Measurements from ENCODE around the gene LETMD1.
"Not testable (repeated sequence)": the region's sequence is repeated elsewhere in the genome, so short reads cannot be mapped to it uniquely, and the experiment has no call there.

Gene LETMD1

GRCh38 chr12:51027342-51027835 lies 20.7 kb upstream of the LETMD1 start:
- DNase-seq: no peak

GRCh38 chr12:51028126-51028812 lies 19.9 kb upstream of the LETMD1 start:
- DNase-seq: no peak

- DNase-seq: no peak
These were observed 19.3 kb upstream of the LETMD1 start for GRCh38 chr12:51028813-51029150.

- no peak for DNase-seq
These were observed 15.1 kb upstream of the LETMD1 start for GRCh38 chr12:51033048-51033447.

DNA sequence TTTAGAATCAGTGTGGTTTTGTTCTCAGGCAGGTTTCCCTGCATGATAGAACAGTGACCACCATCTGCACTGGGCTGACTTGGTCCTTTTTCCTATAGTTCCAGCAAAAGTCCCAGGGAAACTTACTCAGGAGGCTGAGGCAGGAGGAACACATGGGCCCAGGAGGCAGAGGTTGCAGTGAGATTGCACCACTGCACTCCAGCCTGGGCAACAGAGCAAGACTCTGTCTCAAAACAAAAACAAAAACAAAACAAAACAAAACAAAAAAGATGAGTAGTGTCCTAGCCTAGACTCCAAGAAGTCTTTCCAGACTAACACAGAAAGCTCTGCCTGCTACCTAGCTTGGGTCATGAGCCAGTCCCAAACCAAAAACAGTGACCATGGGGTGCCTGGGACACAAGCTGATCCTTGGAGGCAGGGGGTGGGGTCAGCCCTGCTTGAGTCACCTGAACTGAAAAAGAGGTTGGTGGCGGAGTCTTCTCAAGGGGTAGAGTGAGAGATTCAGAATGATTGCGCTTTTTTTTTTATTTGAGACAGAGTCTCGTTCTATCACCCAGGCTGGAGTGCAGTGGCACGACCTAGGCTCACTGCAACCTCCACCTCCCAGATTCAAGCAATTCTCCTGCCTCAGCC lies 14.6 kb upstream of the LETMD1 start:
- DNase-seq: no peak

DNA sequence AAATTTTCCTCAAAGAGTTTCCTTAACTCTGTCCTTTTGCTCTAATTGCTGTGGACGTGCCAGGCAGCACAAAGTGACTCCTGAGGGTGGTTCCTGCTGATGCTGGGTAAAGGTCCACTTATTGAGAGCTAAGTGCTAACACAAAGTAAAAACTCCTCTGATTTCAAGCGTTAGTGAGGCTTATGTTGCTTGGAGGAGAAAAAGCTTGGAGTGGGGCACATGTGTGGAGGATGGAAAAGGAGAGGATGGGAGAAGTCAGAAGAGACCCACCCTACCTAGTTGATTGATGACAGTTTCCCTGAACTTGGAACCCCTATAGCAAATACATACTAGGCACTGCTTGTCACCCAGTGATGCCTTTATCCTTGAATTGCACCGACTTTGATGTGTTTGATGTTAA lies 11.8 kb upstream of the LETMD1 start:
- no peak for DNase-seq

DNA sequence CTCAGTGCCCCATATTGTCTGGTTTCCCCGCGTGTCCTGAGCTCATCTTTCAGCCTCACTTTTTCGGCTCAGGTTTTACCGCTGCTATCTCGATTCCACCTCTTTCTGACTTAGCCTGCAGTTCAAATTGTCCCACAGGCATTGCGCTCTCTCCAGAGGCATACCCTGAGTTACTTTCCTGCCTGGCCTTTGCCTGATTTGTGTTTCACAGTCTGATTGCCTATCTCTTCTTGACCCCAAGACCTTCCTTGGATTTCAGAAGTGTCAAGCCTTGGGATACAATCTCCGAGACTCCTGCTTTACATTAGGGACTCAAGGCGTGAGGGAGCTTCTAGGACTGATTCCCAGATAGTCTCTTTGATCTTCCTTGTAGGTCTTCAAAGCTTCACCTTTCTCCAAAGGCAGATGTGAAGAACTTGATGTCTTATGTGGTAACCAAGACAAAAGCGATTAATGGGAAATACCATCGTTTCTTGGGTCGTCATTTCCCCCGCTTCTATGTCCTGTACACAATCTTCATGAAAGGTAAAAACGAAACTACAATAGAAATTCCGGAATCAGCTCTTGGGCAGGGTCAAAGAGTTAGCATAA lies 629 bp downstream of the LETMD1 start:
- no peak for DNase-seq

- no peak for DNase-seq
These were observed 1.4 kb downstream of the LETMD1 start for GRCh38 chr12:51049525-51049924.

GRCh38 chr12:51051787-51052186 lies 3.7 kb downstream of the LETMD1 start:
- DNase-seq: no peak

DNA sequence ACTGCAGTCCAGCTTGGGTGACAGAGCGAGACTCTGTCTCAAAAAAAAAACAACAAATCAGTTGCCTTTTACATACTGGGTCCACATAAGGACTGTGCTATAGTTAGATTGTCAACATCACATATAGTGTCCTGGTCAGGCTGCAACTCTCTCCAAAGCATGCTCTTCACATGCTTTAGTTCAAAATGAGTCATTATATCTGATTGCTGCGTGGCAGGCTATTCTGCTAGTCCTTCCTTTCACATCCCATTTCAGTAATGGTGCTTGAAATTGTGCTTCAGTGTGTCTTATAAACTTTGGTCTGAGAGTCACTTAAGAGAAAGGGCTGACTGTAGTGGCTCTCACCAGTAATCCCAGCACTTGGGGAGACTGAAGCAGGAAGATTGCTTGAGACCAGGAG lies 6.9 kb downstream of the LETMD1 start:
- DNase-seq: no peak

DNA sequence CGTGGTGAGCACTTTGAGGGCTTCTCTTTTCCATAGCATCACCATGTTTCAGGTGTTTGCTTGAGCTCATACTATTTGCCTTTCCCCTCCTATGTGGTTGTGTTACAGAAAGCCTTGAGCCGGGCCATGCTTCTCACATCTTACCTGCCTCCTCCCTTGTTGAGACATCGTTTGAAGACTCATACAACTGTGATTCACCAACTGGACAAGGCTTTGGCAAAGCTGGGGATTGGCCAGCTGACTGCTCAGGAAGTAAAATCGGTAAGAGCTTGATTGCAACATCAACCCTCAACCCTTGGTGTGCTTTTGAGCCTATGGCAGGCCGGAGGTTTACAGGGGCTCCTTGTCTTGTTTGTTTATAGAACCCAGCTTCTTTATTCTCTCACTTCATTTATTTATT lies 8.1 kb downstream of the LETMD1 start:
- no peak for DNase-seq

- DNase-seq: no peak
These were observed 11.0 kb downstream of the LETMD1 start for GRCh38 chr12:51059086-51059485.

DNA sequence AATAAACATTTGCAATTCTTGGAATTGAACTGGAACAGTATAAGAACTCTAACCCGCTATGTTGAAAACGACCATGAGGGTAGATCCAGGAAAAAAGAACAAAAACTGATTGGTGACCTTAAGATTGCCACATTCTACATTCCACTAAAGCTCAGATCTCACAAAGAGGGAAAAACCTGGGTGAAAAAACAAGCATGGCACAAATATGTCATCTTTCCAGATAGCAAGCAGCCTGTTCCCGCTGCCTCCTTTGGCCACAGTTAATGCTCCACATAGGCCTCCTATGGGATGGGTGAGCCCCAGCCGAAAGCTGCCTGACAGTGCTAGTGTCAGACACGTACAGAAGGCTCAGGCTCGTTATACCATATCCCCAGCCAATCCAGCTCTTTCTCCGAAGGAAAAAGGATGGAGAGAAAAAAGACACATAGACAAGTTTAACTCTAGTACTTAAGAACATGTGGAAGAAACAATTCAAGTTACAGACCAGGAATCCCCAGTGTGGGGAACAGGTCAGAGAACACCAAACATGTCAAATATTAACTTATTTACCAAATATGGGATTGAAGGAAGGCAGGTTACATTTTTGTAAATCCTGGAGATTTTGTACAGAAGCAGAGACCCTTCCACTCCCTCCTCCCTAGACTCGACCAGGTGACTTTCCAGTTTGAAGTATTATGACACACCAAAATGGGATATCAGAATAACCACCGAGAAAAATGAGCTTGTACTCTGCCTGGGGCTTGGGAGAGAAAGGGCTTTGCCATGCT lies 14.7 kb downstream of the LETMD1 start:
- DNase-seq: no peak

DNA sequence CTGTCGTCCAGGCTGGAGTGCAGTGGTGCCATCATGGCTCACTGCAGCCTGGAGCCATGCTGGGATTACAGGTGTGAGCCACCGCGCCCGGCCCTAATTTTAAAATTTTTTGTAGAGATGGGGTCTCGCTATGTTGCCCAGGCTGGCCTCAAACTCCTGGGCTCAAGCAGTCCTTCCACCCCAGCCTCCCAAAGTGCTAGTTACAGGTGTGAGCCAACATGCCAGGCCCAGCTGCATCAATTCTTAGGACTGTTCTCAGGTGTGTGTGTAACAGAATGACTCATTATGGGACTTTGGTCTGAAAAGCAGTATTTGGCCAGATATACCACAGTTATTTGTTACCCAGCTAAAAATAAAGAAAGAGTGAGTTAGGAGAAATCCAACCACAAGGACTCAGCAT lies 17.4 kb downstream of the LETMD1 start:
- DNase-seq: no peak

DNA sequence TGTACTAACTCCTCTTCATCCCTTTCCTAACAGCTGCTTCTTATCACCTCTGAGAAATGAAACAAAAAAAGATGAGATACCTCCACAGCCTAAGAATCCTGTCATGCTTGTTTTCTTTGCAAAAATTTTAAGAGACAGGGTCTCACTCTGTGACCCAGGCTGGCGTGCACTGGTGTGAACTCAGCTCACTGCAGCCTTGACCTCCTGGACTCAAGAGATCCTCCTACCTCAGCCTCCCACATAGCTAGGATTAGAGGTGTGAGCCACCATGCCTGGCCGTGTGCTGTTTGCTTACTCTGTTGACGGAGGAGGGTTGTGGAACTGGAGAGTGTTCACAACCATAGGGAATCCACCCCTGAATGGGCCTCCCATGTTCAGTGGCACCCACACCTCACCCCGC lies 19.1 kb downstream of the LETMD1 start:
- DNase-seq: no peak

GRCh38 chr12:51067771-51068170 lies 19.6 kb downstream of the LETMD1 start:
- no peak for DNase-seq

DNA sequence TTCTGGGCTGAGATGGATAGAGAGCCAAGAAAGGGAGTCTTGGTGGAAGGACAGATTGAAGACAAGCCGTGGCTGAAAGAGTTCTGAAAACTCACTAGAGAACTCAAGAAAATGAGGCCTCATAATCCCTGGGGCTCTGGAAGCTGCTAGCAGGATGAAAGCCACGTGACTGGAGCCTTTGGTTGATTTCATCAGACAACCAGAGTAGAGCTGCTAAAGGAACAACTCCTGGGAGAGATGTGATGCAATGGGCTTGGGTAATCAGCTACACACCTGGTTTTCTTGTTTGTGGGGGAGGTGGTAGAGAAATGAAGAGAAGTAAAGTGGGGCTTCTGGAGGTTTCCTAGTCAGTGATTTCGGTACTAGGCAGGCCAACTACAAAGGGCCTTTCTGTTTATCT lies 21.9 kb downstream of the LETMD1 start:
- no peak for DNase-seq

DNA sequence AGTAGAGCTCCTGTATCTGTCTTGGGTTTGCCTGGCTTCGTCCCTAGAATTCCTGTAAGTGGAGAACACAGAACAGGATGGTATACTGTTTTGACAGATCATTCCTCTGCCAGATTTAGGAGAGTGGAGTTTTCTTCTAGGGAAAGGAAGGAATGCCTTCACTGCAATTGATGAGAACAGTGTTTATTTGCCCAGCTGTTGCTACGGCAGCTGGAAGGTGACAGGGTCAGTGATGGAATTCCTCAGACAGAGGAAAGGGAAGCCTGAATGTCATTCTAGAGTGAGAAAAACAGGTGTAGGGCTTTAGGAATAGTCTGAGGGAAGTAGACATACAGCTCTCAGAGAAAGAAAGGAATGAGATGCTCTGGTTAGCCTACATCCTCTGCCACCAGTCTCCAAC lies 23.5 kb downstream of the LETMD1 start:
- no peak for DNase-seq

- no peak for DNase-seq
These were observed 27.3 kb downstream of the LETMD1 start for GRCh38 chr12:51075390-51075789.

GRCh38 chr12:51076236-51076930 lies 28.3 kb downstream of the LETMD1 start:
- DNase-seq: no peak

DNA sequence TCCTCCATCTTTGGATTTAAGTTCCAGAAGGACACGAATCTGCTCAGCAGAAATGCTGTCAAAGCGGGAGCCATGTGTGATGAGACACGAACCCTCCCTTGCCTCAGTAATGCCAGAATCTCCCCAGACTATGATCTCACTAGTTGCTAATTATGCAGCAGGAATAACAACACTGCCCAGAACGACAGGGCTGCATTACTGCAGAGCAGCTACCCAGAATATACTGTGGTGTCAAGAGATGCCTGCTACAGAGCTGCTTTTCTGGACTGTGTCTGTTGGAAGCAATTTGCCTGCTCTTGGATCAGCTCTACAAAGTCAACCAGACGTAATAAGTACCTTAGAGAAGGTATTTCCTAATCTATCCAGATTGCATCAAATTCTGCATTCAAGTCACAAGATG lies 29.8 kb downstream of the LETMD1 start:
- no peak for DNase-seq

DNA sequence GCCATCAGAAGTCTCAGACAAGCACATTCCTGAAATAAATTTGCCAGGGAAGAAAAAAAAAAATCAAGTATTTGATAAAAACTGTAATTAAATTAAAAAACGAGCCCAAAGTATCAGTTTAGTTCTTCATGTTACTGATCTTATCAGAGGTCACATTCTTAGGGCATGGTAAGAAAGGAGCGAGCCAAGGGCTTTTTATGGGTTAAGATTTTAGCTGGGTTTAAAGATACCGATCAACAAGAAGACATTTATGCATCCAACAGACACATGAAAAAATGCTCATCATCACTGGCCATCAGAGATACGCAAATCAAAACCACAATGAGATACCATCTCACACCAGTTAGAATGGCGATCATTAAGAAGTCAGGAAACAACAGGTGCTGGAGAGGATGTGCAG lies 30.2 kb downstream of the LETMD1 start:
- DNase-seq: not testable (repeated sequence)

DNA sequence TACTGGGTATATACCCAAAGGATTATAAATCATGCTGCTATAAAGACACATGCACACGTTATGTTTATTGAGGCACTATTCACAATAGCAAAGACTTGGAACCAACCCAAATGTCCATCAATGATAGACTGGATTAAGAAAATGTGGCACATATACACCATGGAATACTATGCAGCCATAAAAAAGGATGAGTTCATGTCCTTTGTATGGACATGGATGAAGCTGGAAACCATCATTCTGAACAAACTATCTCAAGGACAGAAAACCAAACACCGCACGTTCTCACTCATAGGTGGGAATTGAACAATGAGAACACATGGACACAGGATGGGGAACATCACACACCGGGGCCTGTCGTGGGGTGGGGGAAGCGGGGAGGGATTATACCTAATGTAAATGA lies 30.7 kb downstream of the LETMD1 start:
- DNase-seq: not testable (repeated sequence)

Data from DMS153 (cell line).